ENCODE measurements around the gene ARHGEF37.

- TF ChIP-seq, protein P1, sequence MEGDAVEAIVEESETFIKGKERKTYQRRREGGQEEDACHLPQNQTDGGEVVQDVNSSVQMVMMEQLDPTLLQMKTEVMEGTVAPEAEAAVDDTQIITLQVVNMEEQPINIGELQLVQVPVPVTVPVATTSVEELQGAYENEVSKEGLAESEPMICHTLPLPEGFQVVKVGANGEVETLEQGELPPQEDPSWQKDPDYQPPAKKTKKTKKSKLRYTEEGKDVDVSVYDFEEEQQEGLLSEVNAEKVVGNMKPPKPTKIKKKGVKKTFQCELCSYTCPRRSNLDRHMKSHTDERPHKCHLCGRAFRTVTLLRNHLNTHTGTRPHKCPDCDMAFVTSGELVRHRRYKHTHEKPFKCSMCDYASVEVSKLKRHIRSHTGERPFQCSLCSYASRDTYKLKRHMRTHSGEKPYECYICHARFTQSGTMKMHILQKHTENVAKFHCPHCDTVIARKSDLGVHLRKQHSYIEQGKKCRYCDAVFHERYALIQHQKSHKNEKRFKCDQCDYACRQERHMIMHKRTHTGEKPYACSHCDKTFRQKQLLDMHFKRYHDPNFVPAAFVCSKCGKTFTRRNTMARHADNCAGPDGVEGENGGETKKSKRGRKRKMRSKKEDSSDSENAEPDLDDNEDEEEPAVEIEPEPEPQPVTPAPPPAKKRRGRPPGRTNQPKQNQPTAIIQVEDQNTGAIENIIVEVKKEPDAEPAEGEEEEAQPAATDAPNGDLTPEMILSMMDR (IDR thresholded peaks at IDR 0.05) = no peak
- no peak for TF ChIP-seq ZFX (IDR thresholded peaks at IDR 0.05; ENCODE audit: borderline replicate concordance)
Observed at GRCh38 chr5:149645725-149646124, 64.4 kb downstream of the ARHGEF37 start.
